NCI-H2171 treated with DMSO at 0.1 percent for 48 hours (cell line): ENCODE measurements around the gene MMAB.
A peak's percentile ranks its signal among the peaks of the same experiment; 100 is the strongest.

Source experiments
- DNase-seq: peaks from one replicate; lab custom pipeline; 2025; lab: John Stamatoyannopoulos, UW

MMAB gene

DNA sequence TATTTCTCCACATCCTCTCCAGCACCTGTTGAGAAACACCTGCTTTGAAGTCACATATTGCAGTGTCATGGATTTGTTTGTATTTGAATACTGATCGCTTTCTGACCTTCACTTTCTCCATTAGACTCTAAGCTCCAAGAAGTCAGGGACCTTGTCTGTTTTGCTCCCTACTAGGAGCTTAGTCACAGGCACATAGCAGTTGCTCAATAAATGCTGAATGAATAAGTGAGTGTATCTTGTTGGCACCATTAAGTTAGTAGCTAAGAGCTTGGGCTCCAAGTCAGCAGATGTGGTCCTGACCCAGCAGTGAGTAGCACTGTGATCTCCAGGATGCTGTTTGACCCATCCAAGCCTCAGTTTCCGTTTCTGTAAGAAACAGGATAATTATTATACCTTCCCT, 10.4 kb upstream of the MMAB start:
- DNase-seq: no peak

DNA sequence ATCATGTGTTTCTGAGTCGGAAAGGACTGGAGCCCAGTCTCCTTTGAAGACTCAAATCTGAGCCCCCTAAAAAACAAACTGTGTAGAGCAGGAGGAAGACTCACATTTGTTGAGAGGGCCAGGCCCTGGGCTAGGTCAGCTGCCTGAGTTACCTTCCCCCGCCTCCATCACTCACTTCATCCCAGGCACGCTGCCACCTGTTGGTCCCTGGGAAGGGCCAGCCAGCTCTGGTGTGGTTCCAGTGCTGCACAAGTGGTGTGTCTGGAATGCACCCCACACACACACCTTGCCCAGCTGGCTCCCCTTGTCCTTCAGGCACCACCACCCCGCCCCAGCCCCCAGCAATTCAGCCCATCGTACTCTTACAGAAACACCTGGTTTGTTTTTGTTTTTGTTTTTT, 9.3 kb upstream of the MMAB start:
- DNase-seq: no peak

DNA sequence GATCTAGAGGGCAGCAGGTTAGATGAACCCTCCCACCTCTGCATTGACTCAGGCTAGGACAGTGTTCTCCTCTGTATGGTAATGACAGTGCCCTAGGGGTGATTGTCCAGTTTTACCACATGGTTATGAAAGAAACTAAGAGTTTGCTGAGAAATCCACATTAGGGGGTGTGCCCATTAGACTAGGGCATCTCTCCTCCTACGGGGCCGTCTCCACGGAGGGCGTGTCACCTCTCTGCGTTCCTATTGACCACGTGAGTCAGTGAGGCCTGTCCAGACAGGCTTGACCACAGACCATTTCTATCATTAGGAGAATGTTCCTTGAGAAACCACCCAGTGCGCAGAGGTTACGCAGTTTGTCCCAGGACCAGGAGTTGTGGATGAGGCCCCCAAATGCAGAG, 8.6 kb upstream of the MMAB start:
- DNase-seq: no peak

DNA sequence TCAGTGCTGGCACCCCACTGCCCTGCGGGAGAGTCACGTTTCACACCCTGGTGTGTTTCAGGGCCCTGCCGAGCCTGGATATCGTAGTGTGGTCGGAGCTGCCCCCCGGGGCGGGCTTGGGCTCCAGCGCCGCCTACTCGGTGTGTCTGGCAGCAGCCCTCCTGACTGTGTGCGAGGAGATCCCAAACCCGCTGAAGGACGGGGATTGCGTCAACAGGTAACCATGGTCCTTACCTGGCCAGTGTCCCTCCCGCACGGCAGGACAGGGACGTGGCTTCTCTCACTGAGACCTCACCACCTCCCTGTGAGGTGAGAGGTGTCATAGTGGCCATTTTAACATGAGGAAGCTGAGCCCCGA, 8.0 kb upstream of the MMAB start:
- no peak for DNase-seq

- DNase-seq: peak; percentile 94
These were observed 7.5 kb upstream of the MMAB start for GRCh38 chr12:109580684-109581333.

- DNase-seq: no peak
These were observed 7.0 kb upstream of the MMAB start for GRCh38 chr12:109580272-109580671.

- DNase-seq: no peak
These were observed 6.3 kb upstream of the MMAB start for GRCh38 chr12:109579639-109580038.

- DNase-seq: no peak
These were observed 5.1 kb upstream of the MMAB start for GRCh38 chr12:109578330-109578927.

GRCh38 chr12:109577311-109577710, 4.0 kb upstream of the MMAB start:
- DNase-seq: no peak

- DNase-seq: no peak
These were observed 2.4 kb upstream of the MMAB start for GRCh38 chr12:109575683-109576082.

DNA sequence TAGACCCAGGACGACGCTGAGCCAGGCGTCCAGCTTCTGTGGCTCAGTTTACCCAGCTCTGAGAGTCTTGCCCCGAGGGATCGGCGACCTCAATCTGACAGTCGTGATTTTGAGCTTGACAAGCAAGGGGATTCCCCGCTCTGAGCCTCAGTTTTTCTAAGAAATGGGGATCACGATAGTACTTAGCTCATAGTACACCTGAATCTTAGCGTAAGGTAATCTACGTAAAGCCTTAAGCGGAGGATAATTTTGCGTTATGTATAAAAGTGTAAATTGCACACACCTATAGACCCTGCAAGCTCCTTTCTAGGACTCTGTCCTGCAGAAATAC, 575 bp upstream of the MMAB start:
- DNase-seq: no peak

GRCh38 chr12:109572506-109572845, 828 bp downstream of the MMAB start:
- no peak for DNase-seq

GRCh38 chr12:109571773-109572505, 1.4 kb downstream of the MMAB start:
- DNase-seq: no peak

- no peak for DNase-seq
These were observed 4.8 kb downstream of the MMAB start for GRCh38 chr12:109568486-109568885.

DNA sequence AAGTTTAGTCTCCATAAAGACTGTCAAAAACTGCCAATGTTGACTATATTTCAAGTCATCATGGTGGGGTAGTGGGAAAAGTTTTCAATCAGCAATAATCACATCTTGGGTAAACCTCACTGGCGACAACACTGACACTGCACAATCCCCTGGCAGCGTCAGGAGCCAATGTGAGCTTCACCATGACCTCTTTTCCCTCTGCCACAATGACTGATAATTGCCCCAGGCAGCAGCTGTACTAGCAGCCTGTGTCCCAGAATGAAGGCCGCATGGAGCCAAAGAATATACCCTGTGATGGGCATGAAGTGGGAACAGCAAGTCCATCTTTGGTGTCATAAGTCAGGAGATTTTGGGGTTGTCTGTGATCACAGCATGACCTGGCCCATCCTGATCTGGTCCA, 5.3 kb downstream of the MMAB start:
- DNase-seq: no peak

GRCh38 chr12:109567296-109567695, 6.0 kb downstream of the MMAB start:
- DNase-seq: peak; percentile 57

GRCh38 chr12:109566424-109566823, 6.9 kb downstream of the MMAB start:
- DNase-seq: no peak

DNA sequence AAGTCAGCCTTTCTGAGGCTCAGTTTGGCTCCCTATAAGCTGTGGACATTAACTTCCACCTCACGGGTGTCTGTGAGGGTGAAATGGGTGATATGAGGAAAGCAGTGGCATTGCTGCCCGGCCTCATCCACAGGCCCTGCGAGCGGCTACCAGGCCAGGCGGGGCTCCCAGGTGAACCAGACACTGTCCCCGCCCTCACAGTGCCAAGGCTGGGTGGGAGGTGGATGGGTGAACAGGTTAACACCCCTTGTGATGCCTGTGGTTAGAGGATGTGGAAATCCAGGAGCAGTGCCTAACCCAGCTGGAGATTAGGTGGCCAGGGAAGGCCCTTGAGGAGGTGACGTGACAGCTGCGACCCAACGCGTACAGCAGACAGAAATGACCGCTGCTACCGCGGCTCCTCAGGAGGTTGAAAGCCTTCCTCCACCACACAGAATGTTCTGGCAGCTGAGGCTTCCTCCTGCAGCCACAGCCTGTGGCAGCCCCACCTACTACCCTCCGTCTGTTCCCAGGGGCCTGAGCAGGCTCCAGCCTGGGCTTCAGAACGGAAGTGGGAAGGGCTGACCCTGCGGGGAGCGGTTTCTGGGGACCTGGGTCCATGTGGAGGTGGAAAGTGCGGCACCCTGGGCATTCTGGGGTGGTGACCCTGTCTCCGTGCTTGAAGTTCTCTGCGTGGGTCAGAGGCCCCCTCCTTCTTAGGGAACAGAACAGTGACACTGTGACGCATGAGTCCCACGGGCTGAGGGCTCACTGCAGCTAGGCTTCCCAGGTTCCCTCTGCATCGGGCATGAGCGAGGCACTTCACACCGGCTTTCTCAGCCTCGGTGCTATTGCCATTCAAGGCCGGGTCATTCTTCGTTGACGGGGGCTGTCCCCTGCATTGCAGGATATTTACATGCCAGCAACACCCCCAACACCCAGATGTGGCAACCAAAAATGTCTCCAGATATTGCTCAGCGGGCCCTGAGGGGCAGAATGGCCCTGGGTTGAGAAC, 9.7 kb downstream of the MMAB start:
- DNase-seq: no peak

- DNase-seq: no peak
These were observed 10.4 kb downstream of the MMAB start for GRCh38 chr12:109562871-109563270.

DNA sequence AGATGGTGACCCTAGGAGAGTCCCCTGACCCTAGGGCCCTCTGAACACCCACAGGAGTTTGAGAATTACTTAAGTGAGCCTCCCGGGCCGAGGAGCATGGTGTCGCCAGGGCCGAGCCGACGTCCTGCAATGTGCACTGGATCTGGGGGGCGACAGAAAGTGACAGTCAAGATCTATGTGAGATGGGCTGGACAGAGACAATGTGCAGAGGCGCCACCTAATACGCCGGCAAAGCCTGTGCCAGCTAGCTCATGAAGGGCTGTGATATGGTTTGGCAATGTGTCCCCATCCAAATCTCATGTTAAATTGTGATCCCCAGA, 11.6 kb downstream of the MMAB start:
- no peak for DNase-seq

DNA sequence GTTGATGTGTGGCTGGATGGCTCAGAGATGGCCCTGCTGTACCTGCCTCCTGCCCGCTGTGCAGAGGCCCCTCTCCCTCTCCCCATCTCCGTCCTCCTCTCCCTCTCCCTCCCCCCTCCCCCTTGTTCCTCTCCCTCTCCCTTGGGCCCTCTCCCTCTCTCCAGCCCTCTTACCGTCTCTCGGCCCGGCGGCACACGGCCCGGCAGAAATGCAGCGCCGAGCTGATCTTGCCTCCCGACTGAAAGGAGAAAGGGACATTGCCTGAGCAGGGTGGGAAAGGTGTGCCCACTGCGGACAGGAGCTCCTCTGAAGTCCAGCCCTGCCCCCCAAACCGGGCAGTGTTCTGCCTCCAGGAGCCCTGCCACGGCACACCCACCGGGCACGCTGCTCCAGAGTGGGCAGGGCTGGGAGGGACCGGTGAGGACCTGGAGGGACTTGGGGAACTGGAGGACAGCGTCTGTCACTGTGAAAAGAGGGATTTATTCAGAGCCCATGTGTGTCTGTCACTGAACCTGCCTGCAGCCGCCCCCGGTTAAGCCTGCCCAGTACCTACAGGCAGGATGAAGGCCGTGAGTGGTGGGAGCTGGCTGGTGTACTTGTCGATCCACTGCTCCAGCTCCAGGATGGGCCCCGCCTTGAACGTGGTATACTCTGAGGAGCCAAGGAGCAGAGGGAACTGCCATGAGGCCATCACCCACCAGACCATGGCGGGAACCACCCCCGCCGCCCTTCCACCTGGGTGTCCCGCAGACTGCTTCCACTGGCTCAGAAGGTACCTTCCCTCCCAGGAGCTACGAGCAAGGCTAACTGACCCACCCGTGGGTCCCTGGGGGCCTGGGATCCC, 12.2 kb downstream of the MMAB start:
- no peak for DNase-seq

DNA sequence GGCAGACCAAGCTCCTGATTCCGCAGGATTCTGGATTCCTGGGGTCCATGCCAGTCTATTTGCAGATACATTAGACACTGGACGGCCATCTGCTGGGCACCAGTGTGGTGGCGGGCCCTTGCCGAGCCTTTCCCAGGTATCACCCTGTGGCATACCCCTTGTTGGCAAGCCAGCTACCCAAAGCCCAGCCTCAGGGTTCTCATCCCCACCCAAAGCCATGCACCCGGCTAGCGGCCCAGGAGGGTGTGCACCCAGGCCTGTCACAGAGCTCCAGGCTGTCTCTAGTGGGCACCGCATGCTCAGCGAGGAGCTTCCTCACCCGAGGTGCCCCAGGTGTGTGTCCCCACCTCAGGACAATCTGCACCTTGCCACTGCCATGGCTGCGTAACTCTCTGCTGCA, 13.7 kb downstream of the MMAB start:
- DNase-seq: no peak
